Measurements from ENCODE around the gene HIC1. TPM values are rescaled to one million over a fixed set of nuclear protein-coding genes. Genes with fewer than 3 reads are reported as not detected.

Gene HIC1
- total RNA-seq, 1 experiment from 2014 or later = 1.0 TPM

DNA sequence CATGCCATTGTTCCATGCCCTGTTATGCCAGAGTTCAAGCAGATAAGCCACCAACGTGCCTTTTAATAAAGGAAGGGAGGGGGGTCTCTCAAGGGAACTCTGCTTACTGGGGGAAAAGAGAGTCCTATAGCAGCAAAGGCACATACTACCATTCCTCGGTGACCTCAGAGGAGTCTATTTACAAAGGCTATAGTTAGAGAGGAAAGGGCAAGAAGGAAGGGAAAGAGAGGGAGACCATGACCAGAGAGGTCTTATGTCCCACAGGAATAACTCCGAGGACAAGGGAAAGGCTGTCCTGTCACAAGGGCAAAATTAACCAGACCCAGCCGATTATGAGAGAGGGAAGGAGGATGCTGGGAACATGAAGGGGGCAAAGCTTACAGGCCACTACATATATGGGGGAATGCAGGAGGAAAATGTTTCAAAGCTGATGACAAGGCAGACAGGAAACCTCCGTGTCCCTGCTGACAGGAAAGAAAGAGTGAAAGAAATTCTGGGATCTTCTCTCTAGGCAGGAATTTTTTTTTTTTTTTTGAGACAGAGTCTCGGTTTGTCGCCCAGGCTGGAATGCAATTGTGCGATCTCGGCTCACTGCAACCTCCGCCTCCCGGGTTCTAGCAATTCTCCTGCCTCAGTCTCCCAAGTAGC is 51.5 kb downstream of the HIC1 start:
- Mint-ChIP-seq H3K4me3 (ENCODE audit: unreplicated experiment) (no peak overlapping the region), H3K27me3 (ENCODE audit: insufficient read depth, unreplicated experiment) (no peaks in the 10 kb centered on the region), H3K36me3 (ENCODE audit: insufficient read depth, unreplicated experiment) (peaks cover 11% of the 10 kb centered on the region), H3K27ac (ENCODE audit: low read depth, unreplicated experiment) (no peak overlapping the region), H3K9me3 (ENCODE audit: unreplicated experiment) (no peaks in the 10 kb centered on the region), H3K4me1 (ENCODE audit: insufficient read depth, unreplicated experiment) (peaks cover 13% of the 10 kb centered on the region)
- POLR2A ChIA-PET = no interaction called here
- TF ChIP-seq, protein P1, sequence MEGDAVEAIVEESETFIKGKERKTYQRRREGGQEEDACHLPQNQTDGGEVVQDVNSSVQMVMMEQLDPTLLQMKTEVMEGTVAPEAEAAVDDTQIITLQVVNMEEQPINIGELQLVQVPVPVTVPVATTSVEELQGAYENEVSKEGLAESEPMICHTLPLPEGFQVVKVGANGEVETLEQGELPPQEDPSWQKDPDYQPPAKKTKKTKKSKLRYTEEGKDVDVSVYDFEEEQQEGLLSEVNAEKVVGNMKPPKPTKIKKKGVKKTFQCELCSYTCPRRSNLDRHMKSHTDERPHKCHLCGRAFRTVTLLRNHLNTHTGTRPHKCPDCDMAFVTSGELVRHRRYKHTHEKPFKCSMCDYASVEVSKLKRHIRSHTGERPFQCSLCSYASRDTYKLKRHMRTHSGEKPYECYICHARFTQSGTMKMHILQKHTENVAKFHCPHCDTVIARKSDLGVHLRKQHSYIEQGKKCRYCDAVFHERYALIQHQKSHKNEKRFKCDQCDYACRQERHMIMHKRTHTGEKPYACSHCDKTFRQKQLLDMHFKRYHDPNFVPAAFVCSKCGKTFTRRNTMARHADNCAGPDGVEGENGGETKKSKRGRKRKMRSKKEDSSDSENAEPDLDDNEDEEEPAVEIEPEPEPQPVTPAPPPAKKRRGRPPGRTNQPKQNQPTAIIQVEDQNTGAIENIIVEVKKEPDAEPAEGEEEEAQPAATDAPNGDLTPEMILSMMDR (IDR thresholded peaks at IDR 0.05; ENCODE audit: unreplicated experiment) = no peak
- intact Hi-C loops (cut with micrococcal nuclease) = no loop called here
- no peak for DNase-seq (ENCODE audit: unreplicated experiment)
- CTCF ChIA-PET = interaction anchor here (0.7 to 0.9 kb wide), 2 partner anchors 31 to 643 kb away, joined by 3 read pairs; no protein-coding TSS in a partner anchor
- BruUV-seq (replicated peaks) = no TSS peak

DNA sequence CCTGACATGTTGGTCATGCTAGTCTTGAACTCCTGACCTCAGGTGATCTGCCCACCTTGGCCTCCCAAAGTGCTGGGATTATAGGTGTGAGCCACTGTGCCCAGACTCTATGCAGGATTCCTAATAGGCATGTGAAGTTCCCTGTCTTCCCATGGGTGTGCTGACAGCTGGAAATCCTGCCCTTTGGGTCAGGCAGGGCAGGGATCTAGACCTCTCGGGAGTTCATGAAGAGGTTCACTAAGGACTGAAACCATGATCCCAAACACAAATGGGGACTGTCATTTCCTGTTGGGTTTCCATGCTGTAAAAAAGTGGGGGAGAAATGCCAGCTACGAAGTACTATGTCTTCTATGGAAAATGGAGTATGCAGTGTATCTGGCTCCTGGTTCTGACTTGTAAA is 52.1 kb downstream of the HIC1 start:
- no TSS peak for BruUV-seq (replicated peaks)
- POLR2A ChIA-PET = no interaction called here
- CTCF ChIA-PET = interaction anchor here (0.7 to 0.9 kb wide), 2 partner anchors 17 to 644 kb away, joined by 3 read pairs; no protein-coding TSS in a partner anchor
- Mint-ChIP-seq H3K9me3 (ENCODE audit: unreplicated experiment) (no peaks in the 10 kb centered on the region), H3K4me3 (ENCODE audit: unreplicated experiment) (no peak overlapping the region), H3K27ac (ENCODE audit: low read depth, unreplicated experiment) (no peak overlapping the region), H3K4me1 (ENCODE audit: insufficient read depth, unreplicated experiment) (peaks cover 13% of the 10 kb centered on the region), H3K27me3 (ENCODE audit: insufficient read depth, unreplicated experiment) (no peaks in the 10 kb centered on the region), H3K36me3 (ENCODE audit: insufficient read depth, unreplicated experiment) (peaks cover 11% of the 10 kb centered on the region)
- DNase-seq (ENCODE audit: unreplicated experiment) = no peak
- TF ChIP-seq, protein P1 (IDR thresholded peaks at IDR 0.05; ENCODE audit: unreplicated experiment) = no peak
- intact Hi-C loops (cut with micrococcal nuclease) = no loop called here

DNA sequence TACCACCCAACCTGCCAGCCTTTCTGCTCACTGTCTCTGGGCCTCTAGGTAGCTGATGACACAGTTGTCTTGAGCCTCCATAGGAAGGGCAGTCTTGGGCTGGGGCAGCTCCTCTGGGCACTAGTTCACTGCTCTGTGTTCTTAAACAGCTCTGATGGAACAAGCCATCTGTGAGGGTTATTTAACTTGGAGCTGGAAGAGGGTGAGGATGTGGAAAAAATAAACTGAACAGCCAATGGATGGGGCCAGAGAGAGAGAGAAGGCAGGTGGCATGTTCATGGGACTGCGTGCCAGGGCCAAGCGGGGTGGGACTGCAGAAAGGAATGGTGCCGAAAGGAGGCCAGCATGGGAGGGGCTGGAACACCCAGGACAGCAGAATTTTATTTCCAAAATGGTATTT is 52.6 kb downstream of the HIC1 start:
- no TSS peak for BruUV-seq (replicated peaks)
- Mint-ChIP-seq H3K27ac (ENCODE audit: low read depth, unreplicated experiment) (no peak overlapping the region), H3K9me3 (ENCODE audit: unreplicated experiment) (no peaks in the 10 kb centered on the region), H3K36me3 (ENCODE audit: insufficient read depth, unreplicated experiment) (peaks cover 9% of the 10 kb centered on the region), H3K4me3 (ENCODE audit: unreplicated experiment) (no peak overlapping the region), H3K27me3 (ENCODE audit: insufficient read depth, unreplicated experiment) (no peaks in the 10 kb centered on the region), H3K4me1 (ENCODE audit: insufficient read depth, unreplicated experiment) (peaks cover 11% of the 10 kb centered on the region)
- no peak for DNase-seq (ENCODE audit: unreplicated experiment)
- ChIA-PET POLR2A (interaction anchor here (0.9 kb wide), 1 partner anchor 8 kb away, joined by 3 read pairs; no protein-coding TSS in a partner anchor), CTCF (interaction anchor here (0.5 to 0.9 kb wide), 2 partner anchors 17 to 53 kb away, joined by 3 read pairs; no protein-coding TSS in a partner anchor)
- TF ChIP-seq, protein P1 (IDR thresholded peaks at IDR 0.05; ENCODE audit: unreplicated experiment) = no peak
- intact Hi-C loops (cut with micrococcal nuclease) = no loop called here

DNA sequence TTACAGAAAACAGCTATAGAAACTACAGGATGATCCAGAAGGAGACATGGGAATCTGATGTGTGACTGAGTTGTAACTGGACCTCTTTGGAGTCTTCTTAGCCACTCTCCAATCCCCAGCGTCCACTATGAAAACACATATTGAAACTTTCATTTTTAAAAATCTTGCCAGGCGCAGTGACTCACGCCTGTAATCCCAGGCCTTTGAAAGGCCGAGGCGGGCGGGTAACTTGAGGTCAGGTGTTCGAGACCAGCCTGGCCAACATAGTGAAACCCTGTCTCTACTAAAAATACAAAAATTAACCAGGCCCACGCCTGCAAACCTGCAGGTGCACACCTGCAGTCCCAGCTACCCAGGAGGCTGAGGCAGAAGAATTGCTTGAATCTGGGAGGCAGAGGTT is 53.3 kb downstream of the HIC1 start:
- intact Hi-C loops (cut with micrococcal nuclease) = no loop called here
- H3K27me3 Mint-ChIP-seq (ENCODE audit: insufficient read depth, unreplicated experiment) = no peaks in the 10 kb centered on the region
- ChIA-PET POLR2A (interaction anchor here (0.9 kb wide), 1 partner anchor 9 kb away, joined by 3 read pairs; no protein-coding TSS in a partner anchor), CTCF (interaction anchor here (0.9 kb wide), 1 partner anchor 18 kb away, joined by 3 read pairs; no protein-coding TSS in a partner anchor)
- H3K27ac Mint-ChIP-seq (ENCODE audit: low read depth, unreplicated experiment) = no peak overlapping the region
- no TSS peak for BruUV-seq (replicated peaks)
- H3K36me3 Mint-ChIP-seq (ENCODE audit: insufficient read depth, unreplicated experiment) = peaks cover 6% of the 10 kb centered on the region
- no peaks in the 10 kb centered on the region for H3K9me3 Mint-ChIP-seq (ENCODE audit: unreplicated experiment)
- no peak overlapping the region for H3K4me3 Mint-ChIP-seq (ENCODE audit: unreplicated experiment)
- TF ChIP-seq, protein P1 (IDR thresholded peaks at IDR 0.05; ENCODE audit: unreplicated experiment) = no peak
- H3K4me1 Mint-ChIP-seq (ENCODE audit: insufficient read depth, unreplicated experiment) = peaks cover 5% of the 10 kb centered on the region
- DNase-seq (ENCODE audit: unreplicated experiment) = no peak

Measured in MCF 10A (cell line).